ENCODE results near the gene ZNF385C.

DNA sequence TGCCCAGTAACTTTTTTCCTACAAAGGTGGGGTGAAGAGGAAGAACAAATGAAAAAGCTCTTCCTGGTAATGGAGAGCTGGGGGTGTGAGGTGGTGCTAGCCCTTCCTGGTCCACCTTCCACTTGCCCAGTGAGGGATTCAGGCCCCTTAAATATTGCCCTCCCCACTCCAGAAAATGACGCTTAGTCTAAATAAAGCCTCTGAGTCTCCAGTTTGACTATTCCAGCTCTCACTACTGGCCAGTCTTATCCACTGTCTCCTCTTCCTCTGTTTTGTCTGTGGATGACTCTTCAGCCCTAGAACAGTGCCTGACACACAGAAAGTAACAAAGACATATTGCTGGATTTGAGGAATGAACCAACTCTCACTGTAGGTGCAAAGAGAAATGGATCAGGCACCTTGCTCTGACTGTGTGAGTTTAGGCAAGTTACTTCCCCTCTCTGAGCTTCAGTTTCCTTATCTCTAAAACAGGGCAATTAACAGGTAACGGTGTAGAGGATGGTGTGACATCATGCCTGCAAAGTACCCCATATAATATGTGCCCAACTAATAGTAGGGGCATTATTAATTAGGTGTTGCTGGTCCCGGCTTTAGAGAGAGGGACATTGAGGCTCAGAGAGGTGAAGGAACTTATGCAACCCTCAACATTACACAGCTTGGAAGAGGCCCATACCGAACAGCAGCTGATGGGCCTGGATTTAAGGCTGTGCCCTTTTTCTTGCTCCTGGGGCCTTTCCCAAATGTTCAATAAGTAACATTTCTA lies 21.3 kb downstream of the ZNF385C start:
- TF ChIP-seq, protein P1, sequence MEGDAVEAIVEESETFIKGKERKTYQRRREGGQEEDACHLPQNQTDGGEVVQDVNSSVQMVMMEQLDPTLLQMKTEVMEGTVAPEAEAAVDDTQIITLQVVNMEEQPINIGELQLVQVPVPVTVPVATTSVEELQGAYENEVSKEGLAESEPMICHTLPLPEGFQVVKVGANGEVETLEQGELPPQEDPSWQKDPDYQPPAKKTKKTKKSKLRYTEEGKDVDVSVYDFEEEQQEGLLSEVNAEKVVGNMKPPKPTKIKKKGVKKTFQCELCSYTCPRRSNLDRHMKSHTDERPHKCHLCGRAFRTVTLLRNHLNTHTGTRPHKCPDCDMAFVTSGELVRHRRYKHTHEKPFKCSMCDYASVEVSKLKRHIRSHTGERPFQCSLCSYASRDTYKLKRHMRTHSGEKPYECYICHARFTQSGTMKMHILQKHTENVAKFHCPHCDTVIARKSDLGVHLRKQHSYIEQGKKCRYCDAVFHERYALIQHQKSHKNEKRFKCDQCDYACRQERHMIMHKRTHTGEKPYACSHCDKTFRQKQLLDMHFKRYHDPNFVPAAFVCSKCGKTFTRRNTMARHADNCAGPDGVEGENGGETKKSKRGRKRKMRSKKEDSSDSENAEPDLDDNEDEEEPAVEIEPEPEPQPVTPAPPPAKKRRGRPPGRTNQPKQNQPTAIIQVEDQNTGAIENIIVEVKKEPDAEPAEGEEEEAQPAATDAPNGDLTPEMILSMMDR (conservative IDR thresholded peaks at IDR 0.05; ENCODE audit: low read length): no peak
- no peak for TF ChIP-seq EZH2phosphoT487 (IDR thresholded peaks at IDR 0.05; ENCODE audit: borderline replicate concordance, low read depth, low read length)

All from OCI-LY7 (cell line).